HL-60/S4 (cell line): ENCODE data around the gene DDR1.

Experiments used
- in situ Hi-C: fragments of 300-500 bp; cut with MboI; formaldehyde crosslinking; loops from 2 replicates; pipeline ENCODE4 v1.14.3; 2022; ENCODE audit warnings: low sequenced_read_pairs

DDR1 gene

GRCh38 chr6:30879684-30880427, 4.5 kb upstream of the DDR1 start:
- in situ Hi-C loops: loop anchor here (10.0 kb wide), 1 partner anchor 145 kb away; no protein-coding TSS in a partner anchor

GRCh38 chr6:30880698-30881252, 3.5 kb upstream of the DDR1 start:
- in situ Hi-C loops: no loop called here

- in situ Hi-C loops: no loop called here
These were observed 2.7 kb upstream of the DDR1 start for GRCh38 chr6:30881392-30882203.

GRCh38 chr6:30882204-30882758, 2.0 kb upstream of the DDR1 start:
- in situ Hi-C loops: no loop called here

GRCh38 chr6:30882759-30883684, 1.3 kb upstream of the DDR1 start:
- in situ Hi-C loops: no loop called here

GRCh38 chr6:30884521-30885480, 482 bp downstream of the DDR1 start:
- in situ Hi-C loops: no loop called here

- in situ Hi-C loops: no loop called here
These were observed 1.2 kb downstream of the DDR1 start for GRCh38 chr6:30885481-30885998.

- in situ Hi-C loops: no loop called here
These were observed 1.9 kb downstream of the DDR1 start for GRCh38 chr6:30885999-30886896.

- in situ Hi-C loops: no loop called here
These were observed 2.6 kb downstream of the DDR1 start for GRCh38 chr6:30886897-30887255.

- in situ Hi-C loops: no loop called here
These were observed 3.8 kb downstream of the DDR1 start for GRCh38 chr6:30887901-30888815.

GRCh38 chr6:30888816-30889495, 4.6 kb downstream of the DDR1 start:
- in situ Hi-C loops: no loop called here

GRCh38 chr6:30889496-30889885, 5.2 kb downstream of the DDR1 start:
- in situ Hi-C loops: no loop called here

GRCh38 chr6:30889921-30890645, 5.8 kb downstream of the DDR1 start:
- in situ Hi-C loops: no loop called here

GRCh38 chr6:30890646-30891449, 6.5 kb downstream of the DDR1 start:
- in situ Hi-C loops: no loop called here

GRCh38 chr6:30891450-30891723, 7.1 kb downstream of the DDR1 start:
- in situ Hi-C loops: no loop called here
